Neural progenitor cell (in vitro differentiated cells): ENCODE measurements around the gene SLC13A4. TPM values are rescaled to one million over a fixed set of nuclear protein-coding genes. Genes with fewer than 3 reads are reported as not detected.

Experiments used
- DNase-seq: peaks from one replicate; pipeline ENCODE4 v3.0.0-alpha.2; 2016; ENCODE audit warnings: low spot score
- H2AFZ ChIP-seq: fragments of 200-600 bp; sonication (generic); replicated peaks from 2 replicates; pipeline ENCODE4 v1.6.1; 2016; ENCODE audit warnings: antibody characterized with exemption
- H3F3A ChIP-seq: fragments of 200-600 bp; sonication (generic); 2 replicates; pipeline ENCODE4 v1.6.1; 2016; ENCODE audit warnings: antibody characterized with exemption, low read depth
- H3K27ac ChIP-seq: fragments of 200-600 bp; sonication (generic); 2 replicates; pipeline ENCODE4 v1.5.1; 2016; ENCODE audit warnings: mild to moderate bottlenecking
- H3K27me3 ChIP-seq: fragments of 200-600 bp; sonication (generic); 2 replicates; pipeline ENCODE4 v1.6.1; 2016; ENCODE audit warnings: mild to moderate bottlenecking, moderate library complexity
- H3K36me3 ChIP-seq: fragments of 200-600 bp; sonication (generic); 2 replicates; pipeline ENCODE4 v1.5.1; 2016
- H3K4me1 ChIP-seq: fragments of 200-600 bp; sonication (generic); 2 replicates; pipeline ENCODE4 v1.6.1; 2016; ENCODE audit warnings: mixed run types
- H3K4me2 ChIP-seq: fragments of 200-600 bp; sonication (generic); 2 replicates; pipeline ENCODE4 v1.6.1; 2016
- H3K4me3 ChIP-seq: fragments of 200-600 bp; sonication (generic); 2 replicates; pipeline ENCODE4 v1.5.1; 2016
- H3K79me2 ChIP-seq: fragments of 200-600 bp; sonication (generic); 2 replicates; pipeline ENCODE4 v1.6.1; 2016; ENCODE audit warnings: low read depth
- H3K9ac ChIP-seq: fragments of 200-600 bp; sonication (generic); 2 replicates; pipeline ENCODE4 v1.6.1; 2016
- H3K9me3 ChIP-seq: fragments of 200-600 bp; sonication (generic); 2 replicates; pipeline ENCODE4 v1.5.1; 2016; ENCODE audit warnings: low read depth
- H4K20me1 ChIP-seq: fragments of 200-600 bp; sonication (generic); 2 replicates; pipeline ENCODE4 v1.6.1; 2016; ENCODE audit warnings: low read depth
- H3K27ac Mint-ChIP-seq: 3 replicates; pipeline ENCODE4 v1.8.0; 2021; ENCODE audit warnings: mixed read lengths
- H3K27me3 Mint-ChIP-seq: 2 replicates; pipeline ENCODE4 v1.8.0; 2022; ENCODE audit warnings: low read depth, mild to moderate bottlenecking, inconsistent platforms, moderate library complexity, mixed read lengths; ENCODE audit not compliant: insufficient read depth
- H3K36me3 Mint-ChIP-seq: 3 replicates; pipeline ENCODE4 v1.8.0; 2021; ENCODE audit warnings: mixed read lengths
- H3K4me1 Mint-ChIP-seq: 3 replicates; pipeline ENCODE4 v1.8.0; 2021; ENCODE audit warnings: mixed read lengths
- H3K4me3 Mint-ChIP-seq: 3 replicates; pipeline ENCODE4 v1.8.0; 2021; ENCODE audit warnings: mild to moderate bottlenecking, moderate library complexity, mixed read lengths
- H3K9me3 Mint-ChIP-seq: 3 replicates; pipeline ENCODE4 v1.8.0; 2020; ENCODE audit warnings: mixed read lengths
- EZH2 ChIP-seq: fragments of 200-600 bp; sonication (generic); IDR thresholded peaks from 2 replicates; pipeline ENCODE4 v1.6.1; 2017; ENCODE audit warnings: antibody characterized with exemption, mild to moderate bottlenecking, moderate library complexity
- EZH2phosphoT487 ChIP-seq: fragments of 200-600 bp; sonication (generic); IDR thresholded peaks from 2 replicates; pipeline ENCODE4 v1.6.1; 2017; ENCODE audit warnings: antibody characterized with exemption
- total RNA-seq: library from RNA; depleted of rRNA; stranded (reverse); fragments of >200 nt; gene quantifications from 2 replicates; pipeline ENCODE4 v1.2.3, GENCODE V29; 2015; ENCODE audit warnings: low replicate concordance
- TF ChIP-seq, protein P1 (sequence below): fragments of 200-600 bp; sonication (generic); IDR thresholded peaks from 2 replicates; pipeline ENCODE4 v1.5.1; 2017; ENCODE audit warnings: antibody characterized with exemption, mild to moderate bottlenecking

SLC13A4 gene
- total RNA-seq, 1 donor from 2014 or later: 0.28 TPM

- Histone ChIP-seq H3K27ac (no peak overlapping the region), H4K20me1 (no peaks in the 10 kb centered on the region), H3F3A (no peaks in the 10 kb centered on the region), H3K4me1 (peaks cover 17% of the 10 kb centered on the region), H3K36me3 (no peaks in the 10 kb centered on the region), H3K9ac (no peak overlapping the region), H3K27me3 (no peaks in the 10 kb centered on the region), H3K9me3 (no peaks in the 10 kb centered on the region), H3K79me2 (no peaks in the 10 kb centered on the region), H2AFZ (no peak overlapping the region), H3K4me2 (peak overlapping the region; percentile 31), H3K4me3 (no peak overlapping the region)
- peak; percentile 76 for DNase-seq
- no peak overlapping the region for H3K4me3 Mint-ChIP-seq
- H3K4me1 Mint-ChIP-seq: peaks cover 51% of the 10 kb centered on the region
- no peaks in the 10 kb centered on the region for H3K36me3 Mint-ChIP-seq
- no peak overlapping the region for H3K27ac Mint-ChIP-seq
- H3K9me3 Mint-ChIP-seq: no peaks in the 10 kb centered on the region
- peaks cover 8% of the 10 kb centered on the region for H3K27me3 Mint-ChIP-seq
- no peak for TF ChIP-seq EZH2phosphoT487
- no peak for TF ChIP-seq EZH2
- TF ChIP-seq, protein P1, sequence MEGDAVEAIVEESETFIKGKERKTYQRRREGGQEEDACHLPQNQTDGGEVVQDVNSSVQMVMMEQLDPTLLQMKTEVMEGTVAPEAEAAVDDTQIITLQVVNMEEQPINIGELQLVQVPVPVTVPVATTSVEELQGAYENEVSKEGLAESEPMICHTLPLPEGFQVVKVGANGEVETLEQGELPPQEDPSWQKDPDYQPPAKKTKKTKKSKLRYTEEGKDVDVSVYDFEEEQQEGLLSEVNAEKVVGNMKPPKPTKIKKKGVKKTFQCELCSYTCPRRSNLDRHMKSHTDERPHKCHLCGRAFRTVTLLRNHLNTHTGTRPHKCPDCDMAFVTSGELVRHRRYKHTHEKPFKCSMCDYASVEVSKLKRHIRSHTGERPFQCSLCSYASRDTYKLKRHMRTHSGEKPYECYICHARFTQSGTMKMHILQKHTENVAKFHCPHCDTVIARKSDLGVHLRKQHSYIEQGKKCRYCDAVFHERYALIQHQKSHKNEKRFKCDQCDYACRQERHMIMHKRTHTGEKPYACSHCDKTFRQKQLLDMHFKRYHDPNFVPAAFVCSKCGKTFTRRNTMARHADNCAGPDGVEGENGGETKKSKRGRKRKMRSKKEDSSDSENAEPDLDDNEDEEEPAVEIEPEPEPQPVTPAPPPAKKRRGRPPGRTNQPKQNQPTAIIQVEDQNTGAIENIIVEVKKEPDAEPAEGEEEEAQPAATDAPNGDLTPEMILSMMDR: no peak
These were observed 13.4 kb downstream of the SLC13A4 start for GRCh38 chr7:135714534-135715009.

GRCh38 chr7:135713836-135714470 is 14.0 kb downstream of the SLC13A4 start:
- H3K4me3 Mint-ChIP-seq: no peak overlapping the region
- H3K4me1 ChIP-seq: peaks cover 11% of the 10 kb centered on the region

GRCh38 chr7:135712796-135713195 is 15.2 kb downstream of the SLC13A4 start:
- H3K4me1 ChIP-seq: peaks cover 4% of the 10 kb centered on the region
- no peak overlapping the region for H3K9ac ChIP-seq
- no peak overlapping the region for H2AFZ ChIP-seq
- H3F3A ChIP-seq: no peaks in the 10 kb centered on the region
- H3K9me3 Mint-ChIP-seq: no peaks in the 10 kb centered on the region
- peaks cover 5% of the 10 kb centered on the region for H3K27me3 Mint-ChIP-seq
- H3K4me3 Mint-ChIP-seq: peak overlapping the region; percentile 18
- H3K27ac ChIP-seq: no peak overlapping the region
- no peaks in the 10 kb centered on the region for H3K9me3 ChIP-seq
- no peaks in the 10 kb centered on the region for H4K20me1 ChIP-seq
- no peaks in the 10 kb centered on the region for H3K27me3 ChIP-seq
- TF ChIP-seq EZH2phosphoT487 (no peak), EZH2 (no peak)
- TF ChIP-seq, protein P1: no peak
- H3K79me2 ChIP-seq: no peaks in the 10 kb centered on the region
- H3K36me3 ChIP-seq: no peaks in the 10 kb centered on the region
- no peak overlapping the region for H3K4me2 ChIP-seq
- H3K27ac Mint-ChIP-seq: peak overlapping the region; percentile 75
- H3K4me1 Mint-ChIP-seq: peaks cover 33% of the 10 kb centered on the region
- H3K36me3 Mint-ChIP-seq: no peaks in the 10 kb centered on the region
- no peak for DNase-seq
- no peak overlapping the region for H3K4me3 ChIP-seq

More at GRCh38 chr7:135713836-135714470, 14.0 kb downstream of the SLC13A4 start:
- Histone ChIP-seq H3F3A (no peaks in the 10 kb centered on the region), H3K27me3 (no peaks in the 10 kb centered on the region), H3K79me2 (no peaks in the 10 kb centered on the region), H3K9me3 (no peaks in the 10 kb centered on the region), H3K9ac (no peak overlapping the region), H2AFZ (no peak overlapping the region), H3K4me3 (no peak overlapping the region), H3K36me3 (no peaks in the 10 kb centered on the region), H3K27ac (no peak overlapping the region), H3K4me2 (peak overlapping the region; percentile 31), H4K20me1 (no peaks in the 10 kb centered on the region)
- TF ChIP-seq EZH2phosphoT487 (no peak), EZH2 (no peak)
- Mint-ChIP-seq H3K9me3 (no peaks in the 10 kb centered on the region), H3K27ac (peak overlapping the region; percentile 52), H3K4me1 (peaks cover 44% of the 10 kb centered on the region), H3K36me3 (no peaks in the 10 kb centered on the region), H3K27me3 (peaks cover 8% of the 10 kb centered on the region)
- DNase-seq: no peak

GRCh38 chr7:135712182-135712782 is 15.7 kb downstream of the SLC13A4 start:
- peak overlapping the region; percentile 75 for H3K27ac Mint-ChIP-seq
- H2AFZ ChIP-seq: no peak overlapping the region
- H3K4me1 Mint-ChIP-seq: peaks cover 30% of the 10 kb centered on the region

More at GRCh38 chr7:135712182-135712782, 15.7 kb downstream of the SLC13A4 start:
- Histone ChIP-seq H3K36me3 (no peaks in the 10 kb centered on the region), H3K27me3 (no peaks in the 10 kb centered on the region), H3F3A (no peaks in the 10 kb centered on the region), H3K4me3 (no peak overlapping the region), H3K27ac (no peak overlapping the region), H3K79me2 (no peaks in the 10 kb centered on the region), H3K9me3 (no peaks in the 10 kb centered on the region), H3K9ac (no peak overlapping the region), H3K4me2 (no peak overlapping the region), H4K20me1 (no peaks in the 10 kb centered on the region), H3K4me1 (peaks cover 4% of the 10 kb centered on the region)
- Mint-ChIP-seq H3K9me3 (no peaks in the 10 kb centered on the region), H3K4me3 (no peak overlapping the region), H3K27me3 (peaks cover 4% of the 10 kb centered on the region), H3K36me3 (no peaks in the 10 kb centered on the region)
- DNase-seq: no peak
- no peak for TF ChIP-seq EZH2phosphoT487
- no peak for TF ChIP-seq EZH2
- TF ChIP-seq, protein P1: no peak
